K562 (cell line): ENCODE data around the gene RO60. TPM values are rescaled to one million over a fixed set of nuclear protein-coding genes. Genes with fewer than 3 reads are reported as not detected.

Experiments used
- CHD1 ChIP-seq: fragments of 200-600 bp; sonication (generic); IDR thresholded peaks from one replicate; pipeline ENCODE4 v1.6.1; 2012; ENCODE audit warnings: mild to moderate bottlenecking, moderate library complexity, low read length, inconsistent platforms
- HDAC8 ChIP-seq: fragments of 450-650 bp; IDR thresholded peaks from 2 replicates; pipeline ENCODE4 v1.6.1; 2016; ENCODE audit warnings: mild to moderate bottlenecking, missing genetic modification characterization, moderate library complexity, missing compliant biosample characterization
- IFI16 ChIP-seq: fragments of 250-450 bp; sonication (Bioruptor Pico); IDR thresholded peaks from 2 replicates; pipeline ENCODE4 v2.1.2; 2022; ENCODE audit warnings: mild to moderate bottlenecking, inconsistent platforms
- KLF16 ChIP-seq: IDR thresholded peaks from 2 replicates; pipeline ENCODE4 v1.6.1; 2016; ENCODE audit warnings: antibody characterized with exemption
- PHF20 ChIP-seq: fragments of 450-650 bp; IDR thresholded peaks from 2 replicates; pipeline ENCODE4 v1.6.1; 2018; ENCODE audit not compliant: partially characterized antibody
- RBM34 ChIP-seq: fragments of 200-400 bp; formaldehyde crosslinking; IDR thresholded peaks from 2 replicates; pipeline ENCODE4 v1.6.1; 2018; ENCODE audit warnings: low read length, borderline replicate concordance; ENCODE audit not compliant: insufficient read depth
- SNIP1 ChIP-seq: fragments of 450-650 bp; IDR thresholded peaks from 2 replicates; pipeline ENCODE4 v1.7.1; 2017; ENCODE audit warnings: low read depth, mild to moderate bottlenecking
- TAF7 ChIP-seq: fragments of 450-650 bp; IDR thresholded peaks from 2 replicates; pipeline ENCODE4 v1.6.1; 2016; ENCODE audit warnings: missing genetic modification characterization, missing compliant biosample characterization
- YBX1 ChIP-seq: fragments of 450-650 bp; IDR thresholded peaks from 2 replicates; pipeline ENCODE4 v1.7.1; 2016; ENCODE audit warnings: mild to moderate bottlenecking
- ZNF224 ChIP-seq: sonication (generic); formaldehyde crosslinking; IDR thresholded peaks from 2 replicates; pipeline ENCODE4 v1.8.0; 2022; ENCODE audit warnings: mild to moderate bottlenecking, missing genetic modification reagents
- ZNF75A ChIP-seq: fragments of 450-650 bp; formaldehyde crosslinking; IDR thresholded peaks from 2 replicates; pipeline ENCODE4 v1.4.0; 2020; ENCODE audit warnings: mild to moderate bottlenecking
- polyA plus RNA-seq, 8 experiments: library from polyadenylated mRNA; depleted of rRNA in 4 of 8; stranded (reverse) in 5 of 8; unstranded in 3 of 8; fragments of >200 nt; fragmentation: Nextera tagmentation in 2 of 8; fragmentation: Illumina TruSeq in 1 of 8; extraction: Ambion mirVana in 2 of 8; extraction: Trizol in 1 of 8; gene quantifications; 2 replicates each; pipeline versions ENCODE4 v1.2.1 to v1.2.3, GENCODE V29; 2011 to 2014; ENCODE audit warnings: inconsistent platforms in 1 of 8, missing spikeins in 1 of 8
- total RNA-seq, 7 experiments: library from RNA; depleted of rRNA in 6 of 7; stranded (reverse); fragments of >200 nt in 6 of 7; fragmentation: Illumina TruSeq in 2 of 7; extraction: Trizol in 2 of 7; gene quantifications; 2 replicates each; pipeline versions ENCODE4 v1.2.1 to v1.2.3, GENCODE V29; 2011 to 2021; ENCODE audit warnings: low replicate concordance in 1 of 7
- TF ChIP-seq, protein P1 (sequence below): sonication (generic); formaldehyde crosslinking; IDR thresholded peaks from 2 replicates; pipeline ENCODE4 v1.8.0; 2023; ENCODE audit warnings: mild to moderate bottlenecking, missing genetic modification reagents
- TF ChIP-seq, protein P2 (sequence below), 2 experiments: IDR thresholded peaks; 2 replicates each; pipeline ENCODE4 v1.6.1; 2012; ENCODE audit warnings: improper control_type of control experiment in 2 of 2, low read depth in 2 of 2, low read length in 2 of 2, borderline replicate concordance in 1 of 2
- TF ChIP-seq, protein P3 (sequence below): fragments of 450-650 bp; formaldehyde crosslinking; IDR thresholded peaks from 2 replicates; pipeline ENCODE4 v1.4.0; 2020; ENCODE audit warnings: mild to moderate bottlenecking, moderate library complexity
- TF ChIP-seq, protein P4 (sequence below): sonication (generic); formaldehyde crosslinking; IDR thresholded peaks from 2 replicates; pipeline ENCODE4 v1.8.1; 2023; ENCODE audit warnings: mild to moderate bottlenecking, missing genetic modification reagents, moderate library complexity

Gene RO60
- total and polyA plus RNA-seq, 9 of the 15 experiments (the other 6 are each of a cell fraction or from before 2014, with no cell fraction given), result 24.9 to 187 (median 101) TPM

DNA sequence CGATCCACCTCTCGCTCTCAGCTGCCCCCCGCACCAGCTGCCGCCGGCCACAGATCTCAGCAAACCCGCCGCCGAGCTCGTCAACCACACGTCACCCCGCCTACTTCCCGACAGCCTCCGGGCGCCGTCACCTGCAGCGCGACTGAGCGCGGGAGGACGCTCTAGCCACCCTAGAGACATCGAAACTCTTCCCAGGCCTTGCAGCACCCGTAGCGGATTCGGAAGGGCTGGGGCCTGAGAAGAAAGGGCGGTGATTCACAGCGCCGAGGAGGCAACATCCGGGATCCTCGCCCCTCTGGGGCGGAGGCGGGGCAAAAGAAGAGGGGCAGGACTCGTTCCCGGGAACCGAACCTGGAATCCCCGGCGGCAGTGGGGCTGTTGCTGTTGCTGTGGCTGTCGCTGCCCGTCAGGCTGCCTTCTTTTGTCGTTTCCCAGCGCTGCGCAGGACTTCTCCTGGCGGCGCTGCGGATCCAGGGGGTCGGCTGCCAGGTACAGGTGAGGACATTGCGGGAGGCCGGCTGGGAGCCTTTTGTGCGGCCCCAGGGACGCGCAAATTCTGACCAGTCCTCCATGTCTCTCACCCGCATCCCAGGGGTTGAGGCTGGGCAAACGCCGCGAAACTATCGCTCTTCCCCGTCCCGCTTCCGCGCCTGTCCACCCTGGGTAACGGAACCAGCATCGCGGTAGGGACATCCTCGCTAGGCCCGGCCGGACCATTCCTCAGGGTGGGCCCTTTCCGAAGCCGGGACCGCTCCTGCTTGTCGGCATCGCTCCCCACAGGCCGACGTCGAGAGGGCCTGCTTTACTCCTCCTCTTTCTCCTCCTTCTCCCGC lies at the start of gene RO60, which contains the start of gene UCHL5 (continued):
- peak; percentile 76 for TF ChIP-seq KLF16
- peak; percentile 78 for TF ChIP-seq CHD1
- TF ChIP-seq, protein P1, sequence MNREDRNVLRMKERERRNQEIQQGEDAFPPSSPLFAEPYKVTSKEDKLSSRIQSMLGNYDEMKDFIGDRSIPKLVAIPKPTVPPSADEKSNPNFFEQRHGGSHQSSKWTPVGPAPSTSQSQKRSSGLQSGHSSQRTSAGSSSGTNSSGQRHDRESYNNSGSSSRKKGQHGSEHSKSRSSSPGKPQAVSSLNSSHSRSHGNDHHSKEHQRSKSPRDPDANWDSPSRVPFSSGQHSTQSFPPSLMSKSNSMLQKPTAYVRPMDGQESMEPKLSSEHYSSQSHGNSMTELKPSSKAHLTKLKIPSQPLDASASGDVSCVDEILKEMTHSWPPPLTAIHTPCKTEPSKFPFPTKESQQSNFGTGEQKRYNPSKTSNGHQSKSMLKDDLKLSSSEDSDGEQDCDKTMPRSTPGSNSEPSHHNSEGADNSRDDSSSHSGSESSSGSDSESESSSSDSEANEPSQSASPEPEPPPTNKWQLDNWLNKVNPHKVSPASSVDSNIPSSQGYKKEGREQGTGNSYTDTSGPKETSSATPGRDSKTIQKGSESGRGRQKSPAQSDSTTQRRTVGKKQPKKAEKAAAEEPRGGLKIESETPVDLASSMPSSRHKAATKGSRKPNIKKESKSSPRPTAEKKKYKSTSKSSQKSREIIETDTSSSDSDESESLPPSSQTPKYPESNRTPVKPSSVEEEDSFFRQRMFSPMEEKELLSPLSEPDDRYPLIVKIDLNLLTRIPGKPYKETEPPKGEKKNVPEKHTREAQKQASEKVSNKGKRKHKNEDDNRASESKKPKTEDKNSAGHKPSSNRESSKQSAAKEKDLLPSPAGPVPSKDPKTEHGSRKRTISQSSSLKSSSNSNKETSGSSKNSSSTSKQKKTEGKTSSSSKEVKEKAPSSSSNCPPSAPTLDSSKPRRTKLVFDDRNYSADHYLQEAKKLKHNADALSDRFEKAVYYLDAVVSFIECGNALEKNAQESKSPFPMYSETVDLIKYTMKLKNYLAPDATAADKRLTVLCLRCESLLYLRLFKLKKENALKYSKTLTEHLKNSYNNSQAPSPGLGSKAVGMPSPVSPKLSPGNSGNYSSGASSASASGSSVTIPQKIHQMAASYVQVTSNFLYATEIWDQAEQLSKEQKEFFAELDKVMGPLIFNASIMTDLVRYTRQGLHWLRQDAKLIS (CRISPR knock-in tag), result peak; percentile 92
- TF ChIP-seq SNIP1, result peak; percentile 92
- no peak for TF ChIP-seq RBM34
- 0 out of 2 replicates have a peak, but pooled peaks have one; percentile 55 for TF ChIP-seq ZNF75A (CRISPR knock-in tag)
- no peak for TF ChIP-seq YBX1
- TF ChIP-seq, protein P2, sequence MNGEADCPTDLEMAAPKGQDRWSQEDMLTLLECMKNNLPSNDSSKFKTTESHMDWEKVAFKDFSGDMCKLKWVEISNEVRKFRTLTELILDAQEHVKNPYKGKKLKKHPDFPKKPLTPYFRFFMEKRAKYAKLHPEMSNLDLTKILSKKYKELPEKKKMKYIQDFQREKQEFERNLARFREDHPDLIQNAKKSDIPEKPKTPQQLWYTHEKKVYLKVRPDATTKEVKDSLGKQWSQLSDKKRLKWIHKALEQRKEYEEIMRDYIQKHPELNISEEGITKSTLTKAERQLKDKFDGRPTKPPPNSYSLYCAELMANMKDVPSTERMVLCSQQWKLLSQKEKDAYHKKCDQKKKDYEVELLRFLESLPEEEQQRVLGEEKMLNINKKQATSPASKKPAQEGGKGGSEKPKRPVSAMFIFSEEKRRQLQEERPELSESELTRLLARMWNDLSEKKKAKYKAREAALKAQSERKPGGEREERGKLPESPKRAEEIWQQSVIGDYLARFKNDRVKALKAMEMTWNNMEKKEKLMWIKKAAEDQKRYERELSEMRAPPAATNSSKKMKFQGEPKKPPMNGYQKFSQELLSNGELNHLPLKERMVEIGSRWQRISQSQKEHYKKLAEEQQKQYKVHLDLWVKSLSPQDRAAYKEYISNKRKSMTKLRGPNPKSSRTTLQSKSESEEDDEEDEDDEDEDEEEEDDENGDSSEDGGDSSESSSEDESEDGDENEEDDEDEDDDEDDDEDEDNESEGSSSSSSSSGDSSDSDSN (IDR thresholded peaks at IDR 0.05; ENCODE audit: borderline replicate concordance in 1 of 2, low read depth in 2 of 2, low read length in 2 of 2), result peak; percentile 73 to 95
- TF ChIP-seq PHF20, result peak; percentile 85
- TF ChIP-seq ZNF224, result peak; percentile 89
- TF ChIP-seq, protein P3, sequence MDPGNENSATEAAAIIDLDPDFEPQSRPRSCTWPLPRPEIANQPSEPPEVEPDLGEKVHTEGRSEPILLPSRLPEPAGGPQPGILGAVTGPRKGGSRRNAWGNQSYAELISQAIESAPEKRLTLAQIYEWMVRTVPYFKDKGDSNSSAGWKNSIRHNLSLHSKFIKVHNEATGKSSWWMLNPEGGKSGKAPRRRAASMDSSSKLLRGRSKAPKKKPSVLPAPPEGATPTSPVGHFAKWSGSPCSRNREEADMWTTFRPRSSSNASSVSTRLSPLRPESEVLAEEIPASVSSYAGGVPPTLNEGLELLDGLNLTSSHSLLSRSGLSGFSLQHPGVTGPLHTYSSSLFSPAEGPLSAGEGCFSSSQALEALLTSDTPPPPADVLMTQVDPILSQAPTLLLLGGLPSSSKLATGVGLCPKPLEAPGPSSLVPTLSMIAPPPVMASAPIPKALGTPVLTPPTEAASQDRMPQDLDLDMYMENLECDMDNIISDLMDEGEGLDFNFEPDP (CRISPR knock-in tag), result no peak
- TF ChIP-seq, protein P4, sequence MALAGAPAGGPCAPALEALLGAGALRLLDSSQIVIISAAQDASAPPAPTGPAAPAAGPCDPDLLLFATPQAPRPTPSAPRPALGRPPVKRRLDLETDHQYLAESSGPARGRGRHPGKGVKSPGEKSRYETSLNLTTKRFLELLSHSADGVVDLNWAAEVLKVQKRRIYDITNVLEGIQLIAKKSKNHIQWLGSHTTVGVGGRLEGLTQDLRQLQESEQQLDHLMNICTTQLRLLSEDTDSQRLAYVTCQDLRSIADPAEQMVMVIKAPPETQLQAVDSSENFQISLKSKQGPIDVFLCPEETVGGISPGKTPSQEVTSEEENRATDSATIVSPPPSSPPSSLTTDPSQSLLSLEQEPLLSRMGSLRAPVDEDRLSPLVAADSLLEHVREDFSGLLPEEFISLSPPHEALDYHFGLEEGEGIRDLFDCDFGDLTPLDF (CRISPR knock-in tag), result peak; percentile 95
- no peak for TF ChIP-seq HDAC8 (tag)
- peak; percentile 82 for TF ChIP-seq TAF7 (tag)
- no peak for TF ChIP-seq IFI16 (CRISPR knock-in tag)
